Mesendoderm (in vitro differentiated cells): Measurements from ENCODE around the gene ARID5B.

Experiments used
- DNase-seq: peaks from one replicate; pipeline ENCODE4 v3.0.0; 2013
- H2AK5ac ChIP-seq: 2 replicates; pipeline ENCODE4 v1.6.1; 2013; ENCODE audit warnings: low read length, inconsistent platforms
- H2BK120ac ChIP-seq: 2 replicates; pipeline ENCODE4 v1.6.1; 2013; ENCODE audit warnings: low read depth, mild to moderate bottlenecking, low read length, moderate library complexity, mixed read lengths
- H2BK15ac ChIP-seq: replicated peaks from 2 replicates; pipeline ENCODE4 v1.6.1; 2013; ENCODE audit warnings: low read depth, mild to moderate bottlenecking, moderate library complexity
- H2BK5ac ChIP-seq: 2 replicates; pipeline ENCODE4 v1.6.1; 2013; ENCODE audit warnings: low read length, inconsistent platforms
- H3K18ac ChIP-seq: 2 replicates; pipeline ENCODE4 v1.6.1; 2013; ENCODE audit warnings: mild to moderate bottlenecking, low read length, mixed read lengths
- H3K23ac ChIP-seq: one replicate; pipeline ENCODE4 v1.6.1; 2013; ENCODE audit warnings: low read length
- H3K27ac ChIP-seq: 2 replicates; pipeline ENCODE4 v1.5.1; 2013; ENCODE audit warnings: low read depth, mild to moderate bottlenecking, inconsistent platforms, low read length, moderate library complexity
- H3K27me3 ChIP-seq: 2 replicates; pipeline ENCODE4 v1.6.1; 2013; ENCODE audit warnings: low read length, control low read depth, mild to moderate bottlenecking, inconsistent platforms; ENCODE audit not compliant: insufficient read depth, poor library complexity
- H3K36me3 ChIP-seq: 2 replicates; pipeline ENCODE4 v1.6.1; 2013; ENCODE audit warnings: low read length, inconsistent platforms; ENCODE audit not compliant: control insufficient read depth, insufficient read depth
- H3K4ac ChIP-seq: one replicate; pipeline ENCODE4 v1.6.1; 2013; ENCODE audit warnings: low read depth, mild to moderate bottlenecking, low read length, moderate library complexity
- H3K4me1 ChIP-seq: 2 replicates; pipeline ENCODE4 v1.6.1; 2013; ENCODE audit warnings: low read depth, low read length, inconsistent platforms; ENCODE audit not compliant: control insufficient read depth
- H3K4me2 ChIP-seq: 2 replicates; pipeline ENCODE4 v1.6.1; 2013; ENCODE audit warnings: low read length
- H3K4me3 ChIP-seq: 2 replicates; pipeline ENCODE4 v1.5.1; 2013; ENCODE audit warnings: mild to moderate bottlenecking, low read length
- H3K56ac ChIP-seq: one replicate; pipeline ENCODE4 v1.6.1; 2013; ENCODE audit warnings: low read length
- H3K79me1 ChIP-seq: 2 replicates; pipeline ENCODE4 v1.6.1; 2013; ENCODE audit warnings: low read length, inconsistent platforms
- H3K79me2 ChIP-seq: 2 replicates; pipeline ENCODE4 v1.6.1; 2013; ENCODE audit warnings: mild to moderate bottlenecking, low read length; ENCODE audit not compliant: control insufficient read depth, insufficient read depth
- H3K9ac ChIP-seq: 2 replicates; pipeline ENCODE4 v1.6.1; 2013; ENCODE audit warnings: low read length, inconsistent platforms
- H4K5ac ChIP-seq: one replicate; pipeline ENCODE4 v1.6.1; 2013; ENCODE audit warnings: low read length
- H4K8ac ChIP-seq: one replicate; pipeline ENCODE4 v1.6.1; 2013; ENCODE audit warnings: low read depth, mild to moderate bottlenecking, control low read depth, low read length, moderate library complexity
- WGBS: extraction: QIAGEN DNeasy Blood & Tissue Kit; methylation state at CpG from one replicate; pipeline ENCODE4 v1.1.7; 2013; ENCODE audit warnings: low lambda C conversion rate, missing lambda C conversion rate; ENCODE audit not compliant: insufficient coverage; ENCODE audit errors: extremely low coverage; 5-methylcytosine and 5-hydroxymethylcytosine counted together

The ARID5B gene

GRCh38 chr10:61958311-61958710, 56.8 kb downstream of the ARID5B start:
- Histone ChIP-seq H3K4me1 (no peaks in the 10 kb centered on the region), H3K4me3 (no peak overlapping the region), H3K4me2 (no peak overlapping the region), H3K23ac (no peak overlapping the region), H2AK5ac (no peak overlapping the region), H3K4ac (no peak overlapping the region), H2BK15ac (no peak overlapping the region), H3K36me3 (no peaks in the 10 kb centered on the region), H3K27me3 (no peaks in the 10 kb centered on the region), H2BK120ac (no peak overlapping the region), H3K9ac (no peak overlapping the region), H3K27ac (no peak overlapping the region), H2BK5ac (no peak overlapping the region), H4K8ac (no peak overlapping the region), H3K18ac (no peak overlapping the region), H3K56ac (no peak overlapping the region), H3K79me2 (no peaks in the 10 kb centered on the region), H3K79me1 (no peaks in the 10 kb centered on the region), H4K5ac (no peak overlapping the region)
- no CpG with 5 or more reads among the region's 12 CpGs for WGBS
- no peak for DNase-seq

DNA sequence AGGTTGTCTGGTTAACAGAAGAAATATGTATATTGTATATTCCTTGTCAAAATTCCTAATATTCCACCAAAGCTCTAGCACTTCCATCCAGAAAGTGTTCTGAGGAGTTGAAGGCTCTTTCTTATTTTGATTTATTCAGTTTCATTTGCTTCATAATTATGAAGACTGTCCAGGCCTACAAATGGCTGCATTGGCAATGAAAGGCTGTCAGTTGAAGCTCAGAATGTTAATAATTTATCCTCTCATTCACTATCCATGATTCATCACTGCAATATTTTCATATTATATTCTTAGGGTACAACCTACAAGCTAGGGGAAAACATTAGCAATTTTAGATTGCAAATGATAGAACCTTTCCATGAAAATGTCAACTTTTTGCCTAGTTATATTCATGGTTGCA, 57.3 kb downstream of the ARID5B start:
- H3K36me3 ChIP-seq: no peaks in the 10 kb centered on the region
- H3K9ac ChIP-seq: no peak overlapping the region
- H3K56ac ChIP-seq: no peak overlapping the region
- H3K4me2 ChIP-seq: no peak overlapping the region
- H3K4me3 ChIP-seq: no peak overlapping the region
- H3K23ac ChIP-seq: no peak overlapping the region
- no peak overlapping the region for H4K5ac ChIP-seq
- no peak overlapping the region for H2BK5ac ChIP-seq
- no peak overlapping the region for H3K18ac ChIP-seq
- H3K4ac ChIP-seq: no peak overlapping the region
- no peak overlapping the region for H2AK5ac ChIP-seq
- H2BK120ac ChIP-seq: no peak overlapping the region
- H3K79me1 ChIP-seq: no peaks in the 10 kb centered on the region
- H3K4me1 ChIP-seq: no peaks in the 10 kb centered on the region
- no peaks in the 10 kb centered on the region for H3K27me3 ChIP-seq
- H3K79me2 ChIP-seq: no peaks in the 10 kb centered on the region
- no peak overlapping the region for H3K27ac ChIP-seq
- H4K8ac ChIP-seq: no peak overlapping the region
- DNase-seq: no peak
- no peak overlapping the region for H2BK15ac ChIP-seq

- no peak overlapping the region for H4K5ac ChIP-seq
- H3K36me3 ChIP-seq: no peaks in the 10 kb centered on the region
- H2BK120ac ChIP-seq: no peak overlapping the region
- H3K56ac ChIP-seq: no peak overlapping the region
- no peak overlapping the region for H3K27ac ChIP-seq
- no peaks in the 10 kb centered on the region for H3K27me3 ChIP-seq
- no peak overlapping the region for H2AK5ac ChIP-seq
- H3K4me2 ChIP-seq: no peak overlapping the region
- WGBS: no CpG with 5 or more reads among the region's 2 CpGs
- H3K18ac ChIP-seq: no peak overlapping the region
- no peak overlapping the region for H2BK15ac ChIP-seq
- no peak overlapping the region for H3K9ac ChIP-seq
- no peak overlapping the region for H3K23ac ChIP-seq
- H3K4me3 ChIP-seq: no peak overlapping the region
- no peak overlapping the region for H2BK5ac ChIP-seq
- no peaks in the 10 kb centered on the region for H3K79me1 ChIP-seq
- no peak overlapping the region for H4K8ac ChIP-seq
- H3K4me1 ChIP-seq: no peaks in the 10 kb centered on the region
- no peaks in the 10 kb centered on the region for H3K79me2 ChIP-seq
- DNase-seq: no peak
- H3K4ac ChIP-seq: no peak overlapping the region
Observed at GRCh38 chr10:61959814-61960213, 58.3 kb downstream of the ARID5B start.

DNA sequence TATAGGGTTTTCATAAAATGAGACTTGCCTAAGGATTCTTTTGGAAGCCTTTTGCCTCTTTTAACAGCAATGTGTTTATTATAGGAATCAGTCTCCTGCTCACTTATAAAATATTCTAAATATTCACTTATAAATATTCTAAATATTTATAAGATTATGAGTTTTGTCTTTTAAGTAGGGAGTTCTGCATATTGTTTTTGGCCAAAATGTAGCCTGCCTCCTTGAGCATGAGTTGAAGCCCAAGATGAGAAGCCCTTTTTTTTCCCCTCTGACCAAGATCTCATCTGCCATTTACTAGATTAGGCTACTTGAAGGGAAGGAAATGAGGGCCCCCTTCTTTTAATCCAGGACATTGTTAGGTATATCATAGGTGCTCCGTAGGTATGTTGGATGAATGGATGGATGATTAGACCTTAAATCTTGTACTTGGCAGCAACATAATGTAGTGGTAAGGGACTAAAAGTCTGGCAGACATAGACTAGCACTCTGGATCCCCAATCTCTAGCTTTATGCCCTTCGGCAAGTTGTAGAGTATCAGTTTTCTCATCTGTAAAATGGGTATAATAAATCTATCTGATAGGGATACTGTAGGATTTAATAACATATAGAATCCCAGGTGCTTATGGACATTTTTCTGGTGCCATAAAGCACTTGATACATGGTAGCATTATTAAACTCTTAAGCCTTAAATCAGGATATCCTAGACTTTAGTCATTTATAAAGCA, 59.1 kb downstream of the ARID5B start:
- H4K8ac ChIP-seq: no peak overlapping the region
- H3K4me3 ChIP-seq: no peak overlapping the region
- H3K23ac ChIP-seq: no peak overlapping the region
- H3K18ac ChIP-seq: no peak overlapping the region
- no peak overlapping the region for H3K27ac ChIP-seq
- no peaks in the 10 kb centered on the region for H3K79me2 ChIP-seq
- no peaks in the 10 kb centered on the region for H3K79me1 ChIP-seq
- H2AK5ac ChIP-seq: no peak overlapping the region
- no peaks in the 10 kb centered on the region for H3K36me3 ChIP-seq
- H3K4me2 ChIP-seq: no peak overlapping the region
- no peak overlapping the region for H2BK15ac ChIP-seq
- WGBS: no CpG with 5 or more reads among the region's 2 CpGs
- DNase-seq: no peak
- H3K9ac ChIP-seq: no peak overlapping the region
- no peak overlapping the region for H3K56ac ChIP-seq
- no peak overlapping the region for H2BK5ac ChIP-seq
- H3K4me1 ChIP-seq: no peaks in the 10 kb centered on the region
- H3K27me3 ChIP-seq: no peaks in the 10 kb centered on the region
- no peak overlapping the region for H2BK120ac ChIP-seq
- no peak overlapping the region for H4K5ac ChIP-seq
- H3K4ac ChIP-seq: no peak overlapping the region

DNA sequence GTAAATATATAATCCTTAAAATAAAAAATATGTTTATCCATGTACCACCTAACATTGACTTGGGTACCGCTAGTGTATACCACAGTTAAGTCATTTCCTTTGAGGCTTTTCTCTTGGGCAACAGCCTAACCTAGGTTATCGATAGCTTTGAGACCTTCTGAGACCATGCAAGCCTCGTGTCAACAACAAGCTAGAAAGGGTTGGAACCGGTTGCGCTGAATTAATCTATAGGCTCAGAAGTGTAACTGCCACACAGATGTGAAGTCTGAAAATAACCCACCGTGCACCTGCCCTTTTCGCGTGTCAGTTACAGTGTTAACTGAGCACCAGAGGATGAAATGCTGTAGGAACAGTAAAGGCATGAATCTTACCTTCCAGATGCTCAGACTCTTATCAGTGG, 59.8 kb downstream of the ARID5B start:
- Histone ChIP-seq H3K27ac (no peak overlapping the region), H2AK5ac (no peak overlapping the region), H3K18ac (no peak overlapping the region)

GRCh38 chr10:61962971-61963370, 61.5 kb downstream of the ARID5B start:
- no peaks in the 10 kb centered on the region for H3K36me3 ChIP-seq
- no peak overlapping the region for H2BK15ac ChIP-seq
- no peak overlapping the region for H2BK5ac ChIP-seq
- H3K4me3 ChIP-seq: no peak overlapping the region
- H3K79me1 ChIP-seq: no peaks in the 10 kb centered on the region
- no peak overlapping the region for H3K23ac ChIP-seq
- no peak overlapping the region for H3K56ac ChIP-seq
- DNase-seq: no peak
- H3K27ac ChIP-seq: no peak overlapping the region
- H3K27me3 ChIP-seq: no peaks in the 10 kb centered on the region
- no peak overlapping the region for H4K5ac ChIP-seq
- H3K18ac ChIP-seq: no peak overlapping the region
- H2AK5ac ChIP-seq: no peak overlapping the region
- no CpG with 5 or more reads among the region's 4 CpGs for WGBS
- no peak overlapping the region for H3K9ac ChIP-seq
- H3K4me1 ChIP-seq: no peaks in the 10 kb centered on the region
- no peak overlapping the region for H3K4ac ChIP-seq
- no peaks in the 10 kb centered on the region for H3K79me2 ChIP-seq
- H3K4me2 ChIP-seq: no peak overlapping the region
- H2BK120ac ChIP-seq: no peak overlapping the region
- no peak overlapping the region for H4K8ac ChIP-seq

More for the DNA sequence above, 59.8 kb downstream of the ARID5B start:
- H3K4me2 ChIP-seq: no peak overlapping the region
- H3K36me3 ChIP-seq: no peaks in the 10 kb centered on the region
- no peak overlapping the region for H4K5ac ChIP-seq
- H3K23ac ChIP-seq: no peak overlapping the region
- no CpG with 5 or more reads among the region's 8 CpGs for WGBS
- H4K8ac ChIP-seq: no peak overlapping the region
- H2BK15ac ChIP-seq: no peak overlapping the region
- H3K79me2 ChIP-seq: no peaks in the 10 kb centered on the region
- H3K79me1 ChIP-seq: no peaks in the 10 kb centered on the region
- H3K9ac ChIP-seq: no peak overlapping the region
- H3K56ac ChIP-seq: no peak overlapping the region
- H3K4me3 ChIP-seq: no peak overlapping the region
- no peak overlapping the region for H2BK120ac ChIP-seq
- no peak overlapping the region for H2BK5ac ChIP-seq
- no peak for DNase-seq
- no peaks in the 10 kb centered on the region for H3K4me1 ChIP-seq
- H3K4ac ChIP-seq: no peak overlapping the region
- no peaks in the 10 kb centered on the region for H3K27me3 ChIP-seq
